Ishikawa (cell line): ENCODE results near the gene NCF4.

Experiments
- CEBPB ChIP-seq: IDR thresholded peaks from 2 replicates; pipeline ENCODE4 v1.6.1; 2012
- CREB1 ChIP-seq: IDR thresholded peaks from 2 replicates; pipeline ENCODE4 v1.6.1; 2012; ENCODE audit warnings: low read depth
- EGR1 ChIP-seq: IDR thresholded peaks from 2 replicates; pipeline ENCODE4 v1.6.1; 2012
- EP300 ChIP-seq: IDR thresholded peaks from 2 replicates; pipeline ENCODE4 v1.6.1; 2012; ENCODE audit warnings: borderline replicate concordance
- FOXM1 ChIP-seq: IDR thresholded peaks from 2 replicates; pipeline ENCODE4 v1.6.1; 2012; ENCODE audit warnings: low read depth, borderline replicate concordance
- MAX ChIP-seq: IDR thresholded peaks from 2 replicates; pipeline ENCODE4 v1.6.1; 2012
- NFIC ChIP-seq: IDR thresholded peaks from 2 replicates; pipeline ENCODE4 v1.6.1; 2012
- RAD21 ChIP-seq: IDR thresholded peaks from 2 replicates; pipeline ENCODE4 v1.6.1; 2012; ENCODE audit warnings: low read depth
- TAF1 ChIP-seq: IDR thresholded peaks from 2 replicates; pipeline ENCODE4 v1.6.1; 2012; ENCODE audit warnings: low read depth, mild to moderate bottlenecking
- TCF12 ChIP-seq: IDR thresholded peaks from 2 replicates; pipeline ENCODE4 v1.6.1; 2012; ENCODE audit warnings: low read depth
- TEAD4 ChIP-seq: IDR thresholded peaks from 2 replicates; pipeline ENCODE4 v1.6.1; 2012
- YY1 ChIP-seq: IDR thresholded peaks from 2 replicates; pipeline ENCODE4 v1.6.1; 2012; ENCODE audit warnings: low read depth
- ZBTB7A ChIP-seq: IDR thresholded peaks from 2 replicates; pipeline ENCODE4 v1.6.1; 2012; ENCODE audit warnings: low read depth
- TF ChIP-seq, protein P1 (sequence below): IDR thresholded peaks from 2 replicates; pipeline ENCODE4 v1.6.1; 2012; ENCODE audit warnings: low read depth, mild to moderate bottlenecking
- TF ChIP-seq, protein P2 (sequence below): IDR thresholded peaks from 2 replicates; pipeline ENCODE4 v1.6.1; 2012

The NCF4 gene

DNA sequence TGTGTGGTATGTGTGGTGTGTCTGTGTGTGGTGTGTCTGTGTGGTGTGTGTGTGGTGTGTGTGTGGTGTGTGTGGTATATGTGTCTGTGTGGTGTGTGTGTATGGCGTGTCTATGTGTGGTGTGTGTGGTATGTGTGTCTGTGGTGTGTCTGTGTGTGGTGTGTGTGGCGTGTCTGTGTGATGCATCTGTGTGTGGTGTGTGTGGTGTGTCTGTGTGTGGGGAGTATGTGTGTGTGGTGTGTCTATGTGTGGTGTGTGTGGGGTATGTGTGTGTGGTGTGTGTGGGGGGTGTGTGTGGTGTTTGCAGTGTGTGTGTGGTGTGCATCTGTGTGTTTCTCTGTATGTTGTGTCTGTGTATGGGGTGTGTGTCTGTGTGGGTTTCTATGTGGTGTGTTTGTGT lies 36.2 kb upstream of the NCF4 start:
- TF ChIP-seq, protein P1, sequence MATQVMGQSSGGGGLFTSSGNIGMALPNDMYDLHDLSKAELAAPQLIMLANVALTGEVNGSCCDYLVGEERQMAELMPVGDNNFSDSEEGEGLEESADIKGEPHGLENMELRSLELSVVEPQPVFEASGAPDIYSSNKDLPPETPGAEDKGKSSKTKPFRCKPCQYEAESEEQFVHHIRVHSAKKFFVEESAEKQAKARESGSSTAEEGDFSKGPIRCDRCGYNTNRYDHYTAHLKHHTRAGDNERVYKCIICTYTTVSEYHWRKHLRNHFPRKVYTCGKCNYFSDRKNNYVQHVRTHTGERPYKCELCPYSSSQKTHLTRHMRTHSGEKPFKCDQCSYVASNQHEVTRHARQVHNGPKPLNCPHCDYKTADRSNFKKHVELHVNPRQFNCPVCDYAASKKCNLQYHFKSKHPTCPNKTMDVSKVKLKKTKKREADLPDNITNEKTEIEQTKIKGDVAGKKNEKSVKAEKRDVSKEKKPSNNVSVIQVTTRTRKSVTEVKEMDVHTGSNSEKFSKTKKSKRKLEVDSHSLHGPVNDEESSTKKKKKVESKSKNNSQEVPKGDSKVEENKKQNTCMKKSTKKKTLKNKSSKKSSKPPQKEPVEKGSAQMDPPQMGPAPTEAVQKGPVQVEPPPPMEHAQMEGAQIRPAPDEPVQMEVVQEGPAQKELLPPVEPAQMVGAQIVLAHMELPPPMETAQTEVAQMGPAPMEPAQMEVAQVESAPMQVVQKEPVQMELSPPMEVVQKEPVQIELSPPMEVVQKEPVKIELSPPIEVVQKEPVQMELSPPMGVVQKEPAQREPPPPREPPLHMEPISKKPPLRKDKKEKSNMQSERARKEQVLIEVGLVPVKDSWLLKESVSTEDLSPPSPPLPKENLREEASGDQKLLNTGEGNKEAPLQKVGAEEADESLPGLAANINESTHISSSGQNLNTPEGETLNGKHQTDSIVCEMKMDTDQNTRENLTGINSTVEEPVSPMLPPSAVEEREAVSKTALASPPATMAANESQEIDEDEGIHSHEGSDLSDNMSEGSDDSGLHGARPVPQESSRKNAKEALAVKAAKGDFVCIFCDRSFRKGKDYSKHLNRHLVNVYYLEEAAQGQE = no peak
- TF ChIP-seq TEAD4 (no peak), EP300 (no peak), ZBTB7A (no peak), YY1 (no peak), FOXM1 (no peak), MAX (no peak)
- TF ChIP-seq, protein P2, sequence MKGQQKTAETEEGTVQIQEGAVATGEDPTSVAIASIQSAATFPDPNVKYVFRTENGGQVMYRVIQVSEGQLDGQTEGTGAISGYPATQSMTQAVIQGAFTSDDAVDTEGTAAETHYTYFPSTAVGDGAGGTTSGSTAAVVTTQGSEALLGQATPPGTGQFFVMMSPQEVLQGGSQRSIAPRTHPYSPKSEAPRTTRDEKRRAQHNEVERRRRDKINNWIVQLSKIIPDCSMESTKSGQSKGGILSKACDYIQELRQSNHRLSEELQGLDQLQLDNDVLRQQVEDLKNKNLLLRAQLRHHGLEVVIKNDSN = no peak

GRCh38 chr22:36826262-36826661 lies 34.5 kb upstream of the NCF4 start:
- TF ChIP-seq NFIC = no peak
- TF ChIP-seq, protein P1 = no peak
- no peak for TF ChIP-seq FOXM1
- TF ChIP-seq EP300 = no peak
- TF ChIP-seq YY1 = no peak
- TF ChIP-seq MAX = no peak
- TF ChIP-seq CEBPB = no peak
- TF ChIP-seq TAF1 = no peak
- no peak for TF ChIP-seq RAD21

GRCh38 chr22:36828815-36829214 lies 32.0 kb upstream of the NCF4 start:
- no peak for TF ChIP-seq EGR1
- TF ChIP-seq TCF12 = no peak
- no peak for TF ChIP-seq EP300
- no peak for TF ChIP-seq MAX
- TF ChIP-seq ZBTB7A = no peak
- no peak for TF ChIP-seq TEAD4
- TF ChIP-seq, protein P2 = no peak

DNA sequence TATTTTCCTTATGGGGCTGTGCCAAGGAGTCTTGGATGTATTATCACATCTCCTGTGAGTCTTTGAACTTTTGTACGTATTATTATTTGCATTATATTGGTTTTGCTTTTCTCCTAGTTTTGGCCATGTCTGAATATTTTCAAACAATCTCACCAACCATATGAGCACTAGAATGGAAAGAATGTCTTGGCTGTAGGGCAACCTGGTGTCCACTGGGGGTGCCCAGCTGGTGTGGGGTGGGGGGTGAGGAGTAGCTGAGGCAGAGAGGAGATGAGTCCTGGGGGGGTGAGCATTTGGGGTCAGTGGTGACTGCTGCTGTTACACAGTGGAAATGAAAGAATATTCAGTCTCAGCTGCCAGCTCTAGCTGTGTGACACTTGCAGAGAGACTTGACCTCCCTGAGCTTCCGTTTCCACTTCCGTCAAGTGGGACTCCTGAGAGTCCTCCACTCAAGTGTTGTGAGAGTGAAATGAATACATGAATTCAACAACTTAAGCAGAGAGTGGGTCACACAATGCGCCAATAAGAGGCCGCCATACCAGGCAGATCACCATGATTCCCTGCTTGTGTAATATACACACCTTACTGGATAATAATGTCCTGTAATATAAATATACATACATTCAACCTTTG lies 31.3 kb upstream of the NCF4 start:
- no peak for TF ChIP-seq ZBTB7A
- TF ChIP-seq, protein P1 = no peak
- TF ChIP-seq EP300 = no peak
- TF ChIP-seq RAD21 = no peak
- no peak for TF ChIP-seq FOXM1
- TF ChIP-seq YY1 = no peak
- TF ChIP-seq, protein P2 = no peak
- TF ChIP-seq EGR1 = no peak
- TF ChIP-seq NFIC = no peak
- TF ChIP-seq TAF1 = no peak
- no peak for TF ChIP-seq MAX
- TF ChIP-seq CREB1 = no peak
